ENCODE data around the gene MAGI2. TPM values are rescaled to one million over a fixed set of nuclear protein-coding genes. Genes with fewer than 3 reads are reported as not detected.
A peak's percentile ranks its signal among the peaks of the same experiment; 100 is the strongest.

The MAGI2 gene
- total and polyA plus RNA-seq, 2 experiments from 2014 or later, result 10.4 to 26.4 TPM

- H3K4me1 ChIP-seq (ENCODE audit: insufficient read depth), result no peaks in the 10 kb centered on the region; the same call in 1 of the 2 replicates
- Mint-ChIP-seq H3K4me1 (no peaks in the 10 kb centered on the region), H3K4me3 (no peak overlapping the region), H3K27ac (no peak overlapping the region), H3K9me3 (no peaks in the 10 kb centered on the region; the same call in 2 of the 3 replicates), H3K27me3 (ENCODE audit: insufficient read depth, low read depth, poor library complexity) (no peaks in the 10 kb centered on the region), H3K36me3 (ENCODE audit: low read depth) (no peaks in the 10 kb centered on the region)
- H3K4me2 ChIP-seq, result no peak overlapping the region
- H3K27ac ChIP-seq (ENCODE audit: low read depth), result no peak overlapping the region
- no peaks in the 10 kb centered on the region for H4K20me1 ChIP-seq (replicated peaks; ENCODE audit: insufficient read depth)
- H3K36me3 ChIP-seq (ENCODE audit: insufficient read depth), result no peaks in the 10 kb centered on the region
- no peak overlapping the region for H2AFZ ChIP-seq
- no peaks in the 10 kb centered on the region for H3K9me2 ChIP-seq (ENCODE audit: insufficient read depth)
- DNase-seq (ENCODE audit: low spot score) (no peak), ATAC-seq (peak; percentile 25; the same call in 1 of the 3 replicates)
- no peaks in the 10 kb centered on the region for H3K27me3 ChIP-seq (ENCODE audit: insufficient read depth)
- H3K4me3 ChIP-seq, result no peak overlapping the region
- no peaks in the 10 kb centered on the region; the same call in 1 of the 2 replicates for H3F3A ChIP-seq (replicated peaks; ENCODE audit: low read depth)
- no peak for TF ChIP-seq STAT1 (IDR thresholded peaks at IDR 0.05; ENCODE audit: unreplicated experiment)
- TF ChIP-seq ETS1 (IDR thresholded peaks at IDR 0.05), result no peak
- TF ChIP-seq CTCF (conservative IDR thresholded peaks at IDR 0.05; ENCODE audit: low read depth in 2 of 2), result peak; percentile 23 to 57
- TF ChIP-seq JUNB (IDR thresholded peaks at IDR 0.05; ENCODE audit: unreplicated experiment), result no peak
- H3K79me2 ChIP-seq (replicated peaks; ENCODE audit: insufficient read depth), result no peaks in the 10 kb centered on the region
These were observed 1362.9 kb downstream of the MAGI2 start for GRCh38 chr7:78090616-78091015.

GRCh38 chr7:78083476-78084120 lies 1369.9 kb downstream of the MAGI2 start:
- Histone ChIP-seq H3K79me2 (replicated peaks; ENCODE audit: insufficient read depth) (no peaks in the 10 kb centered on the region), H3K9me2 (ENCODE audit: insufficient read depth) (no peaks in the 10 kb centered on the region), H3K27me3 (ENCODE audit: insufficient read depth) (no peaks in the 10 kb centered on the region), H3K27ac (ENCODE audit: low read depth) (no peak overlapping the region), H3K4me3 (no peak overlapping the region), H2AFZ (no peak overlapping the region), H3K36me3 (ENCODE audit: insufficient read depth) (no peaks in the 10 kb centered on the region), H3K4me1 (ENCODE audit: insufficient read depth) (peaks cover 7% of the 10 kb centered on the region; the same call in 1 of the 2 replicates), H4K20me1 (replicated peaks; ENCODE audit: insufficient read depth) (no peaks in the 10 kb centered on the region), H3F3A (replicated peaks; ENCODE audit: low read depth) (no peaks in the 10 kb centered on the region), H3K4me2 (no peak overlapping the region)
- Mint-ChIP-seq H3K27ac (no peak overlapping the region), H3K36me3 (ENCODE audit: low read depth) (no peaks in the 10 kb centered on the region), H3K9me3 (no peaks in the 10 kb centered on the region), H3K4me1 (peaks cover 6% of the 10 kb centered on the region; the same call in 2 of the 3 replicates), H3K4me3 (no peak overlapping the region), H3K27me3 (ENCODE audit: insufficient read depth, low read depth, poor library complexity) (no peaks in the 10 kb centered on the region)
- DNase-seq (ENCODE audit: low spot score) (no peak), ATAC-seq (no peak)
- TF ChIP-seq NANOG (IDR thresholded peaks at IDR 0.05; ENCODE audit: borderline replicate concordance), result no peak
- no peak for TF ChIP-seq ETS1 (IDR thresholded peaks at IDR 0.05)
- no peak for TF ChIP-seq STAT1 (IDR thresholded peaks at IDR 0.05; ENCODE audit: unreplicated experiment)
- no peak for TF ChIP-seq ZNF114 (CRISPR knock-in tag; IDR thresholded peaks at IDR 0.05)
- no peak for TF ChIP-seq REST (IDR thresholded peaks at IDR 0.05; ENCODE audit: unreplicated experiment)
- no peak for TF ChIP-seq CREB1 (CRISPR knock-in tag; IDR thresholded peaks at IDR 0.05; ENCODE audit: low read depth)
- no peak for TF ChIP-seq EZH2phosphoT487 (IDR thresholded peaks at IDR 0.05; ENCODE audit: unreplicated experiment)
- no peak for TF ChIP-seq ZNF331 (CRISPR knock-in tag; IDR thresholded peaks at IDR 0.05; ENCODE audit: low read depth)
